Heart left ventricle (tissue), 13 donors: Measurements from ENCODE around the gene TEKT1.

ENCODE experiments used
- POLR2A ChIP-seq, 2 donors: fragments of 450-650 bp; IDR thresholded peaks; one replicate each; pipeline ENCODE4 v1.6.1; 2017; ENCODE audit warnings: antibody characterized with exemption in 2 of 2, mild to moderate bottlenecking in 2 of 2, moderate library complexity in 2 of 2
- TF ChIP-seq, protein P1 (sequence below), 12 donors: fragments of 200-600 bp; sonication (generic) in 4 of 12; IDR thresholded peaks; one replicate each; pipeline versions ENCODE4 v1.5.0 to v1.8.0; 2018 to 2022; ENCODE audit warnings: antibody characterized with exemption in 12 of 12, mild to moderate bottlenecking in 5 of 12
- donor health status: ischemic (EF 13 %, LVEDD 7.1; RV severe dilation, severe dysfunction).
- donor health status: DM: no; HTN: yes; CAD: no.
- donor health status: DM: no; HTN: no; CAD: no.
- donor health status: ischemic (EF 25% LVEDD 6.9; RV normal size, moderate dysfunction).
- donor health status: ischemic (EF 25% LVEDD 5.7; RV mildly dilated, moderate dysfunction).
- donor health status: ischemic (EF 35%, LVEDD 5.7; RV mildly dilated, moderate dysfunction).
- donor health status: nonischemic (EF 11% LVEDD 7.7; RV severe dilation, severe dysfunction).
- donor health status: DM: yes; HTN: yes; CAD: no.
- donor health status: PGD.
- donor health status: ischemic (EF 29% LVEDD 5.4; RV normal size, mild dysfunction).
- donor health status: nonischemic (EF 23%, LVEDD 6.1; RV moderate dilation, normal function).

DNA sequence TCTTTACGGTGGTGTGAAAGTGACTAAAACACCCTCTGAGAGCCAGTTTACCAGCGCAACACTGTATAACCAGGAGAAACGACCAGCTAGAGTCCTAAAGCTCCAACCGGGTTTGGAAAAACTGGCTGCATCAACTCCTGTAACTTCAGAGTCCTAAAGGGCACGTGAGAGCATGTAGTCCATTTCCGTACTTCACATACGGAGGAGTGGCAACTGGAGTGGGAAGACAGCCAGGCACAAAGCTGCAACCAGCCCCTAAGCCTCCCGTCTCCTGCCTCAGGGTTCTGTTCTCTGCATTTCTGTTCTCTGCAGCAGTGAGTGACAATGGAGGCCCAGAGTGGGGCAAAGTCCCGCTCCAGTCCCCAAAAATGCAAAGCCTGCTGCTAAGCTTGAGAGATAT lies 19.2 kb downstream of the TEKT1 start:
- TF ChIP-seq, protein P1, sequence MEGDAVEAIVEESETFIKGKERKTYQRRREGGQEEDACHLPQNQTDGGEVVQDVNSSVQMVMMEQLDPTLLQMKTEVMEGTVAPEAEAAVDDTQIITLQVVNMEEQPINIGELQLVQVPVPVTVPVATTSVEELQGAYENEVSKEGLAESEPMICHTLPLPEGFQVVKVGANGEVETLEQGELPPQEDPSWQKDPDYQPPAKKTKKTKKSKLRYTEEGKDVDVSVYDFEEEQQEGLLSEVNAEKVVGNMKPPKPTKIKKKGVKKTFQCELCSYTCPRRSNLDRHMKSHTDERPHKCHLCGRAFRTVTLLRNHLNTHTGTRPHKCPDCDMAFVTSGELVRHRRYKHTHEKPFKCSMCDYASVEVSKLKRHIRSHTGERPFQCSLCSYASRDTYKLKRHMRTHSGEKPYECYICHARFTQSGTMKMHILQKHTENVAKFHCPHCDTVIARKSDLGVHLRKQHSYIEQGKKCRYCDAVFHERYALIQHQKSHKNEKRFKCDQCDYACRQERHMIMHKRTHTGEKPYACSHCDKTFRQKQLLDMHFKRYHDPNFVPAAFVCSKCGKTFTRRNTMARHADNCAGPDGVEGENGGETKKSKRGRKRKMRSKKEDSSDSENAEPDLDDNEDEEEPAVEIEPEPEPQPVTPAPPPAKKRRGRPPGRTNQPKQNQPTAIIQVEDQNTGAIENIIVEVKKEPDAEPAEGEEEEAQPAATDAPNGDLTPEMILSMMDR (IDR thresholded peaks at IDR 0.05), result no peak
- no peak for TF ChIP-seq POLR2A (IDR thresholded peaks at IDR 0.05)
